Fibroblast of the aortic adventitia (primary cell): ENCODE results near the gene TRABD2B. TPM values are rescaled to one million over a fixed set of nuclear protein-coding genes. Genes with fewer than 3 reads are reported as not detected.

Experiments
- DNase-seq: peaks from one replicate; pipeline ENCODE4 v3.0.0-alpha.2; 2010; ENCODE audit warnings: low read depth
- H3K4me3 ChIP-seq: 2 replicates; pipeline ENCODE4 v1.5.1; 2011; ENCODE audit warnings: low read depth, mild to moderate bottlenecking, control low read depth, low read length, moderate library complexity
- total RNA-seq: library from RNA; depleted of rRNA; stranded (reverse); fragments of >200 nt; gene quantifications from 2 replicates; pipeline ENCODE4 v1.2.3, GENCODE V29; 2012; ENCODE audit warnings: low replicate concordance
- TF ChIP-seq, protein P1 (sequence below): IDR thresholded peaks from 2 replicates; pipeline ENCODE4 v1.5.1; 2011; ENCODE audit warnings: mild to moderate bottlenecking, low read length, control low read depth, inconsistent platforms; ENCODE audit not compliant: insufficient read depth

The TRABD2B gene
- total RNA-seq, 1 donor = under 0.01 TPM

DNA sequence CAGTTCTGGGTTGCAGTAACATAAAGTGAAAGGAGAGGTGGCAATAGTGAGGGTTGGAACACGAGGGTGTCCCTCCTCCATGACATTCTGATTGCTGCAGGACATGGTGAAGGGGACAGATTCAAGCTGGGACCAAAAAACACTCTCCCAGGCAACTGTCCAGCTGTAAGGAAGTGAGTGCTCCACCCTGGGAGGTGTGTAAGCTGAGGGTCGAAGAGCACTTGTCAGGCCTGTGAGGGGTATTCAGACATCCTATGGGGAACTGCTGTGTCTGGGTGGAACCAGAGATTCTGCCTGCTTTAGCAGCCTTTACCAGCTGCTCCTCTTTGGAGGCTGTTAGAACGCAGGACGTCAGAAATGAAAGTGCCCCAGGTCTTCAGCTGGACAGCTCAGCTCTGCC lies 212.1 kb downstream of the TRABD2B start:
- TF ChIP-seq, protein P1, sequence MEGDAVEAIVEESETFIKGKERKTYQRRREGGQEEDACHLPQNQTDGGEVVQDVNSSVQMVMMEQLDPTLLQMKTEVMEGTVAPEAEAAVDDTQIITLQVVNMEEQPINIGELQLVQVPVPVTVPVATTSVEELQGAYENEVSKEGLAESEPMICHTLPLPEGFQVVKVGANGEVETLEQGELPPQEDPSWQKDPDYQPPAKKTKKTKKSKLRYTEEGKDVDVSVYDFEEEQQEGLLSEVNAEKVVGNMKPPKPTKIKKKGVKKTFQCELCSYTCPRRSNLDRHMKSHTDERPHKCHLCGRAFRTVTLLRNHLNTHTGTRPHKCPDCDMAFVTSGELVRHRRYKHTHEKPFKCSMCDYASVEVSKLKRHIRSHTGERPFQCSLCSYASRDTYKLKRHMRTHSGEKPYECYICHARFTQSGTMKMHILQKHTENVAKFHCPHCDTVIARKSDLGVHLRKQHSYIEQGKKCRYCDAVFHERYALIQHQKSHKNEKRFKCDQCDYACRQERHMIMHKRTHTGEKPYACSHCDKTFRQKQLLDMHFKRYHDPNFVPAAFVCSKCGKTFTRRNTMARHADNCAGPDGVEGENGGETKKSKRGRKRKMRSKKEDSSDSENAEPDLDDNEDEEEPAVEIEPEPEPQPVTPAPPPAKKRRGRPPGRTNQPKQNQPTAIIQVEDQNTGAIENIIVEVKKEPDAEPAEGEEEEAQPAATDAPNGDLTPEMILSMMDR = no peak
- H3K4me3 ChIP-seq = no peak overlapping the region
- no peak for DNase-seq

DNA sequence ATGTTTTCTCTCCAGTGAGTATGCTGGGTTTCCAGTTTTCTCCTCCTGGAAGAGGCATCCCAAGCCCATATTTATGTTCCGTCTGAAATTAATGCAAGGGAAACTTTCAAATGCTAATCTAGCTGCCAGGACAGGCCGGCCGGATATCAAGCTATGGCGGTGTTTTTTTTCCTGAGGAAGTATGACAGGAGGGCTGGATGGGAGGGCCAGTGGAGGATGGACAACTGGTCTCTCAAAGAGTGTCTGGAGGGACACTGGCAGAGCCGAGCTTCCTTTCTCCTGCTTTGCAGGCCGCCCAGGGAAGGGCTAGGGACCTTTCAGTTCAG lies 212.7 kb downstream of the TRABD2B start:
- TF ChIP-seq, protein P1 = no peak
- no peak overlapping the region for H3K4me3 ChIP-seq
- DNase-seq = no peak

DNA sequence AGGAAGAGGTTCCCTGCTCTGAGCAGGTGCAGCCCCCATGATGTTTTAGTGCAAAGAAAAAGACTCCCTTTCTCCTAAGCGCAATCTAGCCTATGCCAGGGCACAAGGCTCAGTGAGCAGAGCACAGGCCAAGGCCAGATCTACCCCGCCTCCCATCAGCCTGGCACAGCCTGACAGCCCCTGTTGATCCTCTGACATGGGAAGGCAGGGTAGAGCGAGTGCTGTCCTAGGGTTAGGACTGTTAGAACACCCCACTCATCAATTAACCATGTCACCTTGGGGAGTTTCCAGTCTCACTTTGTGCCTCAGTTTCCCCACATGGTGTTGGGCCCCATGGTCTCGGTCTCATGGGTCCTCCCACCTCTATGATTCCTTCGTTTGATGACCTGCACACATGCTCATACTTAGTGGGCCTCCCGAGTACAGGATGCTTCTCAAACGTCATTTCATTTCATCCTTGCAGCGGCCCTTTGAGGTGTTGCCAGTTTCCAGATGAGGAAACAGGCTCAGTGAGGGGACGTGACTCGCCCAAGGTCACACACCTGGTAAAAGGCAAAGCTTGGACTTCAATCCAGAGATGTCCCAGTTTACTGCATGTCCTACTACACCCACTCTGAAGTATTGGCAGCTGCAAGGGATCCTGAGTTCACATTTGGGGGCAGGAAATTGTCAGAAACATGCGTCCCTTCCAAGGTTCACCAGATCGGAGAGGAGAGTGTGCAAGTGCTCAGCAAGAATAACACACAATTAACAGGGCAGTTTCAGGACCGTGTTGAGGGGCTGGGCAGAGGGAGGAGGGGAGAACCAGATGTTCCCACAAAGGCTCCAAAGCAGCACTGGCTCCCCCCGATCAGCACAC lies 213.3 kb downstream of the TRABD2B start:
- DNase-seq = no peak
- TF ChIP-seq, protein P1 = no peak
- H3K4me3 ChIP-seq = no peak overlapping the region

DNA sequence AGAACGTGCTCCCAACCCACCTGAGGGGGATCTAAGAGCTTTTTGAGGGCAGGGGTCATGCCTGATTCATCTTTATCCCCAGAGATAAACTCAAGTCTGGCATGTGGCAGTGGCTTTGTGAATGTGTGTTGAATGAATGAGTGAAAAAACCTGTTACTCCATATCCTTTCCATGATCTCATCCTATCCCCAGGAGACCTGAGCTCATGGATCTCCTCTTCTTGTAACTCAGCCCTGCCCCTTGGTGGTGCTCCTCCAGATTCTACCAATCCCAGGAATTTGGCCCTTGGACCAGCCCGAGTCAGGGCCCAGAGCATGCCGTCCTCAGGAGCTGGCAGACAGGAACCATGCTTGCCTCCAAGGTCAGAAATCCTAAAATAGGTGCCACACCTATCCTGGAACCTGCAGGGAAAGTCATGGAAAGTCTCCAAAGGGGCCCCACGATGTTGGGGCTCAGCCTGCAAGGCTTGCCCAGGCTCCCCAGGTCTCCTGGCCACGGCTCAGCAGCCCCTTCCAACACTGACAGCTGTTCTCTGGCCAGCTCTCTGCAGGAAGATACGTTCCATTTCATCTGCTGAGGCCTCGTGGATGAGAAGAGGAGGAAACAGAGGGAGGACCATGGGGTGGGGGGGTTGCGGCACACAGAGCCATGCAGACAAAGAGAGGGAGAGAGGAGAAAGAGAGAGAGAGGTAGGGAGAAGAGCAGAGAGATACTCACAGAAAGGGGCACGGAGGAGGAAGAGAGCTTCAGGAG lies 214.6 kb downstream of the TRABD2B start:
- peak; percentile 18 for DNase-seq
- TF ChIP-seq, protein P1 = no peak
- no peak overlapping the region for H3K4me3 ChIP-seq

DNA sequence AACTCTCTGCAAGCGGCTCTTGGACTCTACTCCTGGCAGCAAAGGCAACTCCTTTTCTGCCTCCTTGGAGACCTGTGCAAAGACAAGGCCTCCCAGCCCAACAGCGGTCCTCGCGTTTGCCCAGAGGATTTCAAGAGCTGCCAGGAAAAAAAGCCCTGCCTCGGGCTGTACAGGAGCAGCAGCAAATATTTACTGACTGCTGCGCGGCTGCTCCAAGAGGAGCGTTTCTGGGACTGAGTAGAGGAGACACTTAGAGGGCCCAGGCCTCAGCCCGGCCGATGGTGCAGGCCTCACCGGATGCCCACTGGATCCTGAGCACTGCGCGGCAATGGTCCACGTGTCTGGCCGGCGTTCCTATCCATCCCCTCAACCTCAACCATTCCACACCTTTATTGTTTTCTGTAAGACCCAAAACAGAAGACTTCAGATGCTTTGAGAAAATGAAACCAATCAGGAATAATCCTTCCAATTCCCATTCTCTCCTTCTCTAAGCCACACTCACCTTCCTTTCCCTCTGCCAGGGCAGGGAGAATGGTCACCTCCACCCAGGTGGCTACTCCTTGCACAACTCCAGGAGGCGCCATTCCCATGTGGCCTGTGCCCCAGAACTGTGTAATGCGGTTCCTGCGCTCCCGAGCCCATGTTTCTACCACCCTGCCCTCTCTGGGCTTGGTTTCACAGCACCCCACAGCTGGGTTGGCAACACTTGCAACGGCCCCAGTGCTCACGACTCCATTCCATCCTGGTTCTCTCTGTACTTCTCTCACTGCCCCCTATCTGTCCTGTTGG lies 215.8 kb downstream of the TRABD2B start:
- no peak overlapping the region for H3K4me3 ChIP-seq
- DNase-seq = no peak
- TF ChIP-seq, protein P1 = no peak

DNA sequence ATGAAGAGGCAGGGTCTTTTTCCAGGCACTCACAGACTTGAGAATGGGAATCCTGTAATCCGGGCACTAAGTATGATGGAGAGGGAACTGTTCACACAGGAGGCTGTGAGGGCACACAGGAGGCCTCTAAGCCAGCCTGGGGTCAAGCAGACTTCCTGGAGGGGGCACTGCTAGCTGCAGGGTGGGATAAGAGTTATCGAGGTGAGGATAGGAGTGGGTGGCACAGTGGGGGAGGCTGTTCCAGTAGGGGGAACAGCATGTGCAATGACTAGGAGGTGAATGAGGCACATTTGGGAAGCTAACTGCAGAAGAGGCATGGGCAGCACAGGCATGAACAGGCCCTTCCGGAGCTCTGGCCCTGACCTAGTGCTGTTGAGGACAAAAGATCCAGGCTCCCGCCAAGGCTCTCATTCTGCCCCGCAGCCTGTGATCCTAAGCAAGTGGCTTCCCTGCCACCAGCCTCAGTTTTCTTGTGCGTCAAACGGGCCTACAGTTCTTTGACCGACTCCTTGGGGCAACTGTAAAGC lies 216.7 kb downstream of the TRABD2B start:
- TF ChIP-seq, protein P1 = no peak
- DNase-seq = no peak
- no peak overlapping the region for H3K4me3 ChIP-seq
